NOMO-1 (cell line): ENCODE measurements around the gene BROX.

Experiments
- DNase-seq, 2 experiments: peaks; one replicate each; lab custom pipeline; 2025; ENCODE audit not compliant: unreplicated experiment in 2 of 2; lab: John Stamatoyannopoulos, UW

BROX gene

DNA sequence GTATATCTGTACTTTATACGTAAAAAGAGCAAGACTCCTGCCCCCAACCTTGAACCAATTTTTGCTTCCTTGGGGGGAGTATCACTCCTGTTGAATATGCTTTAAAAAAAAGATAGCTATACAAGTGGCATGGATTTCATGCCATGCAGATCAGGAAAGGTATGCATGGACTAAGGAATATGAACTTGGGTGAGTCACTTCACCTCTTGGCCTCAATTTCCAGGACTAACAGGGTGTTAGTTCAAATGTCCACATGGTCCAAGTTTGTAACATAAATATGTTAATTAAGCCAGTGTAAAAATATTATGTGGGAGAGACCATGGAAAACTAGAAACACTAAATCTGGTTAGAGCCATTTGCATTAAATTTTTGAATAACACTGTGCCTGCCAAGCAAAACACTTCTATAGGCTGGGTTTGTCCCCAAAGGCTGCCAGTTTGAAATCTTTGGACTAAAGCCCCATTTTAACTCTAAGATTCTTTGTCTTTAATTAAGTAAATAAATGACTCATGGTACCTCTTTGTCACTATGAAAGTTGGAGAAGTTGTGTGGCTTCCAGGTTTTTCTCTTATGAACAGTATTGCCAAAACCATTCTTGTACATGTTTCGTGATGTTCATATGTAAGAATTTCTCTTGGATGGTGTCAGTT is 57.7 kb downstream of the BROX start:
- no peak for DNase-seq

DNA sequence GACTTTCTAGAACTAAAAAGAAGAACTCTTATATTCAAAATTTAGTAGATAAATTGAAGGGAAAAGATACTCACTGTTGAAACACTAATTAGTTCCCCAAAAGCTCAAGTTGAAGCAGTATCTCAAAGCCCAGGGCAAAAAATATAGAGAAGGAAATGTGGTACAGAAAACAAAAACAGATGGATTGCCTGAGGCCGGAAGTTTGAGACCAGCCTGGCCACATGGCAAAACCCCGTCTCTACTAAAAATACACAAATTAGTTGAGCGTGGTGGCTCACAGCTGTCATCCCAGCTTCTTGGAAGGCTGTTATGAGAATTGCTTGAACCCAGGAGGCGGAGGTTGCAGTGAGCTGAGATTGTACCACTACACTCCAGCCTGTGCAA is 60.6 kb downstream of the BROX start:
- DNase-seq = peak; percentile 67 to 90

DNA sequence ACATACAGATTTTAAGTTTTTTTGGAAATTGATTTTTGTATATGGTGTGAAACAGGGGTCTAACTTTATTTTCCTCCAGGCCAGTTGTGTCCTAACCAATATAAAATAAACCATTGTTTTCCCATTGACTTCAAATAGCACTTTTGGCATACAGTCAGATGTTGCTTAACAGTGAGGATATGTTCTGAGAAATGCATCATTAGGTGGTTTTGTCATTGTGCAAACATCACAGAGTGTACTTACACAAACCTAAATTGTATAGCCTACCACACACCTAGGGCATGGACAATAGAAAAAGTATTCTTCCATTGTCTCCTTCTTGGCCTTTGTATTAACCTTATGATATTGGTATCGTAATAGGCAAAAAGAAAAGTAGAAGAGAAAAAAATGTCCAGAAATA is 65.1 kb downstream of the BROX start:
- DNase-seq = no peak

DNA sequence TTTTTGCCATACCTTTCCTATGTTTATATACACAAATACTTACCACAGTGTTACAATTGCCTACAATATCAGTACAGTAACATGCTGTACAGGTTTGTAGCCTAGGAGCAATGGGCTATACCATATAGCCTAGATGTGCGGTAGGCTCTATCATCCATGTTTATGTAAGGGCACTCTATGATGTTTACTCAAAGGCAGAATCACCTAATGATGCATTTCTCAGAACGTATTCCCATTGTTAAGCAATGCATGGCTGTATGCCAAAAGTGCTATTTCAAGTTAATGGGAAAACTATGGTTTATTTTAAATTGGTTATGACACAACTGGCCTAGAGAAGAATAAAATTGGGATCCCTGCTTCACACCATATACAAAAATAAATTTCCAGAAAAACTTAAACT is 65.6 kb downstream of the BROX start:
- DNase-seq = no peak

DNA sequence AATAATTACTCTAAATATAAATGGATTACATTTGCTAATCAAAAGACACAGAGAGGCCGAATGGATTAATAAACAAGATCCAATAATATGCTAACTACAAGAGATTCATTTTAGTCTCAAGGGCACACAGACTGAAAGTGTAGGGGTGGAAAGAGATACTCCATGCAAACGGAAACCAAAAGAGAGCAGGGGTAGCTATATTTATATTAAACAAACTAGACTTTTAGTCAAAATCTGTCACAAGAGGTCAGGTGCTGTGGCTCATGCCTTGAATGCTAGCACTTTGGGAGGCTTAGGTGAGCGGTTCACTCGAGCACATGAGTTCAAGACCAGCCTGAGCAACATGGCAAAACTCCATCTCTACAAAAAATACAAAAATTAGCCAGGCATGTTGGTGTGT is 68.9 kb downstream of the BROX start:
- DNase-seq = no peak

DNA sequence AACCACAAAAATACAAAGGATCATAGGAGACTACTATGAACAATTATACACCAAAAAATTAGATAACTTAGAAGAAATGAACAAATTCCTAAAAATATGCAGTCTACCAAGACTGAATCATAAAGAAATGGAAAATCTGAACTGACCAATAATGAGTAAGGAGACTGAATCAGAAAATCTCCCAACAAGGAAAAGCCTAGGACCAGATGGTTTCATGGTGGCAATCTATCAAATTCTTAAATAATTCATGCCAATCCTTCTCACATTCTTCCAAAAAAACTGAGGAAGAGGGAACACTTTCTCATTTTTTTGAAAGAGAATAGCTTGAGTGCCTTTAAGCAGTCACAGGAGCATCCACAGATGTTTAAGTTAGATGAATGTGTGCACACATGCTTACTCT is 70.7 kb downstream of the BROX start:
- DNase-seq = no peak

DNA sequence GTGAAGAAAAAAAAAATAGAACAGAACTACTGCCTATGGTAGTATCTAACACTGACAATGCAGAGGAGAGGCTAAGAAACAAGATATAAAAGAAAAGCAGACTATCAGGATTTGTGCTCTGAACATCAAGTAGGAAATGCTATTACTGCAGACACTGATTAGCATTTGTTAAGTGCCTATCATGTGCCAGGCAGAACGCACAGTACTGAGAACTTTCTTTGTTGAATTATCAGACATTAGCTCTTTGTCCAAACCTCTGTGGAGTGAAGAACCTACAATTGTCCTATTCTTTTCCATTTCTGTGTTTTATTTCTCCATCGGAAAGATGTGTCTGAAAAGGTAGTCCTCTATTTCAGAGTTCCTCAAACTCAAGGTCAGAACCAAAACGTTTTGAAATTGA is 72.0 kb downstream of the BROX start:
- DNase-seq = no peak
